Adrenal gland (tissue), 5 donors: ENCODE results near the gene MCM10.

Source experiments
- CTCF ChIP-seq, 6 experiments: fragments of 450-650 bp in 4 of 6; fragments of 200-600 bp in 2 of 6; sonication (generic) in 1 of 6; IDR thresholded peaks; 1 replicate in 5 of 6; 2 replicates in 1 of 6; pipeline versions ENCODE4 v1.5.1 to v1.8.0; 2016 to 2021; ENCODE audit warnings: antibody characterized with exemption in 6 of 6, mild to moderate bottlenecking in 2 of 6, moderate library complexity in 1 of 6
- POLR2A ChIP-seq, 2 donors: fragments of 450-650 bp; IDR thresholded peaks; one replicate each; pipeline ENCODE4 v1.6.1; 2017; ENCODE audit warnings: antibody characterized with exemption in 2 of 2, mild to moderate bottlenecking in 2 of 2, moderate library complexity in 1 of 2
- donor health status: DM: no; HTN: no; CAD: no.

GRCh38 chr10:13234172-13234571, 72.8 kb downstream of the MCM10 start, which contains the start of gene UCMA:
- no peak for TF ChIP-seq CTCF (IDR thresholded peaks at IDR 0.05)
- TF ChIP-seq POLR2A (IDR thresholded peaks at IDR 0.05): no peak
